ENCODE data around the gene FRMPD3.

- TF ChIP-seq CTCF (IDR thresholded peaks at IDR 0.05): no peak
- no peak for TF ChIP-seq POLR2A (IDR thresholded peaks at IDR 0.05)
Observed at GRCh38 chrX:107457289-107457688, 7.8 kb downstream of the FRMPD3 start.

All from uterus (tissue), 2 donors.